C4-2B (cell line): ENCODE results near the gene SLC7A4.
"Not testable (repeated sequence)": the region's sequence is repeated elsewhere in the genome, so short reads cannot be mapped to it uniquely, and the experiment has no call there.

Source experiments
- H3K27ac ChIP-seq: fragments of 450-650 bp; 2 replicates; pipeline ENCODE4 v1.5.1; 2017
- CTCF ChIP-seq: fragments of 450-650 bp; conservative IDR thresholded peaks from 2 replicates; pipeline ENCODE4 v1.5.1; 2017; ENCODE audit warnings: mild to moderate bottlenecking
- ZFX ChIP-seq: fragments of 450-650 bp; IDR thresholded peaks from 2 replicates; pipeline ENCODE4 v1.6.1; 2017

SLC7A4 gene

GRCh38 chr22:21055564-21055834 lies 23.1 kb upstream of the SLC7A4 start:
- TF ChIP-seq ZFX (no peak), CTCF (no peak)
- no peak overlapping the region for H3K27ac ChIP-seq

- H3K27ac ChIP-seq = no peak overlapping the region
- no peak for TF ChIP-seq ZFX
- TF ChIP-seq CTCF = no peak
Measured at GRCh38 chr22:21054714-21055563, 22.6 kb upstream of the SLC7A4 start.

- TF ChIP-seq ZFX (no peak), CTCF (no peak)
- no peak overlapping the region for H3K27ac ChIP-seq
Measured at GRCh38 chr22:21054046-21054713, 21.8 kb upstream of the SLC7A4 start.

GRCh38 chr22:21052715-21053459 lies 20.5 kb upstream of the SLC7A4 start:
- no peak overlapping the region for H3K27ac ChIP-seq

GRCh38 chr22:21051831-21052400 lies 19.6 kb upstream of the SLC7A4 start:
- TF ChIP-seq ZFX = no peak
- TF ChIP-seq CTCF = no peak
- no peak overlapping the region for H3K27ac ChIP-seq

More at GRCh38 chr22:21052715-21053459, 20.5 kb upstream of the SLC7A4 start:
- no peak for TF ChIP-seq CTCF
- TF ChIP-seq ZFX = no peak

- H3K27ac ChIP-seq = no peak overlapping the region
- no peak for TF ChIP-seq CTCF
- no peak for TF ChIP-seq ZFX
Measured at GRCh38 chr22:21051145-21051830, 18.9 kb upstream of the SLC7A4 start.

- H3K27ac ChIP-seq = not testable (repeated sequence)
Measured at GRCh38 chr22:21048965-21049364, 16.6 kb upstream of the SLC7A4 start.

GRCh38 chr22:21048448-21048847 lies 16.1 kb upstream of the SLC7A4 start:
- not testable (repeated sequence) for H3K27ac ChIP-seq
